NB4 (cell line): Measurements from ENCODE around the gene COL11A1.
A peak's percentile ranks its signal among the peaks of the same experiment; 100 is the strongest.

Source experiments
- CTCF ChIP-seq: IDR thresholded peaks from one replicate; pipeline ENCODE4 v1.5.1; 2012; ENCODE audit warnings: low read depth, low read length
- MYC ChIP-seq: IDR thresholded peaks from 2 replicates; pipeline ENCODE4 v1.6.1; 2011; ENCODE audit warnings: low read depth, low read length
- POLR2A ChIP-seq: IDR thresholded peaks from 2 replicates; pipeline ENCODE4 v1.6.1; 2011; ENCODE audit warnings: mild to moderate bottlenecking; ENCODE audit not compliant: insufficient read length; ENCODE audit errors: extremely low read depth

GRCh38 chr1:102872097-102872496 is 236.2 kb downstream of the COL11A1 start:
- peak; percentile 26 for TF ChIP-seq CTCF
- TF ChIP-seq POLR2A: no peak
- no peak for TF ChIP-seq MYC
